HG03097 (cell line): Measurements from ENCODE around the gene CA6.
"Not testable (repeated sequence)": the region's sequence is repeated elsewhere in the genome, so short reads cannot be mapped to it uniquely, and the experiment has no call there.

Source experiments
- ATAC-seq: cut with Tn5 transposase; IDR thresholded peaks from one replicate; pipeline ENCODE4 v1.9.1; 2021; ENCODE audit not compliant: unreplicated experiment, low FRiP score

CA6 gene

GRCh38 chr1:8945568-8945967 lies at the start of gene CA6:
Gene CA6 (plus strand): TSS chr1:8945868. CDS start chr1:8945887, 19 bp downstream.
- ATAC-seq: no peak

GRCh38 chr1:8896775-8897174 lies 48.9 kb upstream of the CA6 start:
- not testable (repeated sequence) for ATAC-seq

- not testable (repeated sequence) for ATAC-seq
These were observed 48.2 kb upstream of the CA6 start for GRCh38 chr1:8897505-8897904.

- ATAC-seq: not testable (repeated sequence)
These were observed 47.2 kb upstream of the CA6 start for GRCh38 chr1:8898418-8898817.

GRCh38 chr1:8899046-8899445 lies 46.6 kb upstream of the CA6 start:
- no peak for ATAC-seq

- not testable (repeated sequence) for ATAC-seq
These were observed 45.0 kb upstream of the CA6 start for GRCh38 chr1:8900684-8901083.

GRCh38 chr1:8902765-8903164 lies 42.9 kb upstream of the CA6 start:
- no peak for ATAC-seq

GRCh38 chr1:8903410-8903809 lies 42.3 kb upstream of the CA6 start:
- no peak for ATAC-seq

- ATAC-seq: no peak
These were observed 41.6 kb upstream of the CA6 start for GRCh38 chr1:8903908-8904650.

- ATAC-seq: no peak
These were observed 40.0 kb upstream of the CA6 start for GRCh38 chr1:8905582-8906191.

GRCh38 chr1:8908388-8909151 lies 37.1 kb upstream of the CA6 start:
- no peak for ATAC-seq

GRCh38 chr1:8910331-8910730 lies 35.3 kb upstream of the CA6 start:
- no peak for ATAC-seq

GRCh38 chr1:8910914-8911313 lies 34.8 kb upstream of the CA6 start:
- ATAC-seq: no peak

GRCh38 chr1:8911416-8912309 lies 34.0 kb upstream of the CA6 start:
- ATAC-seq: no peak

GRCh38 chr1:8913457-8913856 lies 32.2 kb upstream of the CA6 start:
- ATAC-seq: no peak

- ATAC-seq: no peak
These were observed 31.2 kb upstream of the CA6 start for GRCh38 chr1:8914466-8914865.

GRCh38 chr1:8915446-8915845 lies 30.2 kb upstream of the CA6 start:
- no peak for ATAC-seq

- not testable (repeated sequence) for ATAC-seq
These were observed 28.1 kb upstream of the CA6 start for GRCh38 chr1:8917536-8917935.

GRCh38 chr1:8922962-8923361 lies 22.7 kb upstream of the CA6 start:
- no peak for ATAC-seq

- ATAC-seq: no peak
These were observed 20.3 kb upstream of the CA6 start for GRCh38 chr1:8925406-8925805.

- no peak for ATAC-seq
These were observed 19.7 kb upstream of the CA6 start for GRCh38 chr1:8925960-8926359.
